Jurkat, Clone E6-1 (cell line): Measurements from ENCODE around the gene POLA2.

ENCODE experiments used
- DNase-seq: peaks from one replicate; pipeline ENCODE4 v3.0.0-alpha.2; 2011; ENCODE audit warnings: low read depth, low spot score
- H3K4me3 ChIP-seq: 2 replicates; pipeline ENCODE4 v1.5.1; 2011; ENCODE audit warnings: mild to moderate bottlenecking, low read length, control low read depth, moderate library complexity

The POLA2 gene

DNA sequence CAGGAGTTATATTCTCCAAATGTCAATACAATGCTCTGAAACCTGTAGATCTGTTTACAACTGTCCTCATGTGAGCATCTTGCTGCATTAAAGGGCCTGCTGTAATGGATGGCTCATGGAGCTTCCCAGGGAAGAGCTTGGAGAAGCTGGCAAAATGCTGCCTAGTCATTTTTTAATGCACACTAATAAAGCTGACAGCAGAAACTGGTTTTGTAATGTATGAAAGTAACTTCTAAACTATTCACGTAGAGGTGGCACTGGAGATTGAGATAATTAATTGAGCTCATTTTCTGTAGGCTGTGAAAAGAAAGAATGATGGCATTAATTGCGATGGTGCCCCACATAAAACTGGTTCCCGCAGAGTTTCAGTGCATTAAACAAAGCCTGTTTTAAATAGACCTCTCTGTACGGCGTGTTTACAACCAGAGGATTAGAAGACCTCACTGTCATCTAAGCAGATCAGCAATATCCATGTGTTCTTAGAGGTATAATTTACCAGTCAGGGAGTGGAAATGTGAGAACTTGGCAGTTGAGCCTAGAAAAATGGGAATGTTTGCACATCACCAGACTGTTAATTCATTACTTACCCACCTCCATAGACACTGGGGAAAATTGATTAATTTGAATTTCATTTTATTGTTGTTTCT, 16.0 kb downstream of the POLA2 start:
- DNase-seq: no peak
- H3K4me3 ChIP-seq: no peak overlapping the region

GRCh38 chr11:65278356-65278755, 16.6 kb downstream of the POLA2 start:
- H3K4me3 ChIP-seq: no peak overlapping the region
- no peak for DNase-seq

GRCh38 chr11:65279279-65279678, 17.5 kb downstream of the POLA2 start:
- DNase-seq: no peak
- H3K4me3 ChIP-seq: no peak overlapping the region

- no peak for DNase-seq
- no peak overlapping the region for H3K4me3 ChIP-seq
These were observed 18.1 kb downstream of the POLA2 start for GRCh38 chr11:65279741-65280440.

DNA sequence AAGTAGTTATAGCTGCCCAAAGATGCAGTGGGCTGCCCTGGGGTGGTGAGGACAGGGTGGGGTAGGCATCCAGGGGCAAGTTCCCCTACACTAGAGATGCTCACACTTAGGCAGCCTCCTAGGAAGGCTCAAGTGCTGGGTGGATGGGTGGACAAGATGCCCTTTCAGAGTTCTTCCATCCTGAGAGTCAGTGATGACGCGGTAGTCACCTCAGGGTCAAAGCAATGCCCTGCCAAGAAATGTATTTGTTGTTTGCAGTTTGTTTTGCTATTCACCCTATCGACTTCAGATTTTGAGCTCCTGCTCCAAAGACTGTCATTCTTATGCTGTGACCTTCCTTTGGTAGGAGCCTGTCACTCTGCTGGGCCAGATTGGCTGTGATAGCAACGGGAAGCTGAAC, 18.9 kb downstream of the POLA2 start:
- no peak overlapping the region for H3K4me3 ChIP-seq
- DNase-seq: no peak

- DNase-seq: no peak
- H3K4me3 ChIP-seq: no peak overlapping the region
These were observed 24.9 kb downstream of the POLA2 start for GRCh38 chr11:65286686-65287085.

GRCh38 chr11:65287601-65288000, 25.8 kb downstream of the POLA2 start:
- no peak for DNase-seq
- H3K4me3 ChIP-seq: no peak overlapping the region

- peak; percentile 24 for DNase-seq
- H3K4me3 ChIP-seq: no peak overlapping the region
These were observed 27.2 kb downstream of the POLA2 start for GRCh38 chr11:65288706-65289536.

- H3K4me3 ChIP-seq: no peak overlapping the region
- DNase-seq: no peak
These were observed 28.8 kb downstream of the POLA2 start for GRCh38 chr11:65290448-65291165.

DNA sequence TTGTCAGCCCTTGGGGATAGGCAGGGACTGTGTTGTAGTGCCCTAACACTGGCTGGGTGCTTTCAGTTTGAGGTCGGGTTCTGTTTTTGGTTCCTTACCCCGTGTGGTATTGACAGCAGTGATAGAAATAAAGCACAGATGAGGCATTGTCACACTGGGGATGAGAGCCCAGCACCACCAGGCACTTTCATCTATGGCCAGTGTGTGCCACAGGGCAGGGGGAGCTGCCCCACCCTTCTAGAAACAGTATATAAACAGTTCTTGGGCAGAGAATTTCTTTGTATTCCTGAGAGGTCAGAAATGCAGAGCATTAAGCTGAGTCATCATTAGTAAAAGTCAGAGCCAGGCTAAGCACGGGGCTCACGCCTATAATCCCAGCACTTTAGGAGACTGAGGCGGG, 29.9 kb downstream of the POLA2 start:
- no peak for DNase-seq
- no peak overlapping the region for H3K4me3 ChIP-seq

GRCh38 chr11:65292890-65293289, 31.1 kb downstream of the POLA2 start:
- no peak for DNase-seq
- H3K4me3 ChIP-seq: no peak overlapping the region

GRCh38 chr11:65293909-65294381, 32.2 kb downstream of the POLA2 start:
- DNase-seq: no peak
- no peak overlapping the region for H3K4me3 ChIP-seq

DNA sequence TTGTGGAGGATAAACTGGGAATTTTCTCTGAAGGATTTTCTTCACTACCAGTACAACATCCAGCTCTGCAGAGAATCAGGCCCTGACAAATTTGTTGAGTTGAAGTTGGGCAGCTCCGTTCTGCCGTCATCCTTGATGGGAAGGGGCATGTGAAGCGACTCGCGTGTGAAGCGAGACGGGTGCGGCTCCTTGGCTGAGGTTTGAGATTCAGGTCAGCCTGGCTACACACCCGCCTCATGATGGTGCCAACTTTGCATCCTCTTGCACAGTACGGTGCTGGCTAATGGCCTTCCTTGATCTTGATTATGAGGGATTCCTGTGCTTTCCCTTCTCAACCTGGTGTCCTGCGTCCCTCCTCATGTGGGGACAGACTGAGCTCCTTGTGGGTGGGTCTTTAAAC, 33.2 kb downstream of the POLA2 start:
- no peak overlapping the region for H3K4me3 ChIP-seq
- DNase-seq: no peak

GRCh38 chr11:65295571-65296341, 34.0 kb downstream of the POLA2 start:
- no peak for DNase-seq
- no peak overlapping the region for H3K4me3 ChIP-seq

DNA sequence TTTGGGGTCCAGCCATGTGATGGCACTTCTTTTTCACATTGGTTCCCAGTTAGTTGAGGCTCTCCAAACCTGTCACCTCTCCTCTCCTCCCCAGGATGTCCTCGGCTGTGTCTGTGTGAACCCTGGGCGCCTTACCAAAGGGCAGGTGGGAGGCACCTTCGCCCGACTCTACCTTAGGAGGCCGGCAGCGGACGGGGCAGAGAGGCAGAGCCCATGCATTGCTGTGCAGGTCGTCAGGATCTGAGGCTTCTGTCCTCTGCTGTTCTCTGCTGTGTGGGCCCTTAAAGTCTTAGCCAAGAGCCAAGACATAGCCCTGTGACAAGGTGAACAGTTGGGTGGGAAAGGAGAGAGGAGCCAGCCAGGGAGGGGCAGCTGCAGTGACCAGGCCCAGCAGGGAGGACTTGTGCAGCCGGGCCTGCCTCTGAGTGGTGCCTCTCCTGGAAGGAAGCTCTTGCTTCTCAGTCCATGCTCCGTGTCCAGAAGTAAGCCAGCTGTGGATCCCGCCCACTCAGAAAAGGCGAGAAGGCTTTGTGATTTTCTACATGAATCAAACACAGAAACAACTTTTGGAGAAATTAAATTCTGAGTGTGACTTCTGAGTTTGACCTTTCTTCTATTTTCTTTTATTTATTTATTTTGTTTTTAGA, 35.4 kb downstream of the POLA2 start:
- no peak for DNase-seq
- no peak overlapping the region for H3K4me3 ChIP-seq

- H3K4me3 ChIP-seq: no peak overlapping the region
- no peak for DNase-seq
These were observed 36.4 kb downstream of the POLA2 start for GRCh38 chr11:65298131-65298535.

DNA sequence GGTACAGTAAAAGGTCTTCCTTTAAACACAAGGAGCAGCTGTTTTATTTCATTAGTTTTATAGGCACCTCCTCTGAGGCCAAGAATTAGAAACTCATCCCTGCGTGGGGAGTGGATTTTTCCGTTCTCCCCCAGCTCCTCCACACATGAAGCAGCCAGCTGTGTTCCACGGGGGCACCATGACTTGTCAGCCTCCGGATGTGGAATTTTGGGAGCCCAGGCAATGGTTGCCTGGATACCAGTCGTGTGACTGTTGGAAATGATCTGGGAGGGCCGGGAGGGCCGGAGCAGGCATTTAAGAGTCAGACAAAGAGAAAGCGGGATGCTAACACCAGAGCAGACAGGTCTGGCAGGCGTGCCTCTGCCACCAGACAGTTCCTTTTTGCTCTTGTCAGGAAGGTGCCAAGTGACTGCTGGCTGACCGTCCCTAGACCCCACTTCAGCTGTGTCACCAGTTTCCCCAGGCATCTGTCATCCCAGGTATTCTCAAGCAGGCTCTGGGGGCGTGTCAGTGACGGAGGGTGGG, 37.0 kb downstream of the POLA2 start:
- DNase-seq: no peak

GRCh38 chr11:65300621-65301275, 39.0 kb downstream of the POLA2 start:
- H3K4me3 ChIP-seq: no peak overlapping the region
- no peak for DNase-seq

More for the DNA sequence above, 37.0 kb downstream of the POLA2 start:
- no peak overlapping the region for H3K4me3 ChIP-seq
